HTR-8/SVneo (cell line): ENCODE data around the gene MBTPS2.
A peak's percentile ranks its signal among the peaks of the same experiment; 100 is the strongest.

Source experiments
- DNase-seq: peaks from one replicate; pipeline ENCODE4 v3.0.0; 2011; ENCODE audit warnings: low spot score, mixed read lengths; ENCODE audit not compliant: insufficient read length
- FAIRE-seq: peaks from 2 replicates; lab custom pipeline; 2011; peaks lifted over from hg19 to GRCh38; lab: Jason Lieb, UNC

MBTPS2 gene

DNA sequence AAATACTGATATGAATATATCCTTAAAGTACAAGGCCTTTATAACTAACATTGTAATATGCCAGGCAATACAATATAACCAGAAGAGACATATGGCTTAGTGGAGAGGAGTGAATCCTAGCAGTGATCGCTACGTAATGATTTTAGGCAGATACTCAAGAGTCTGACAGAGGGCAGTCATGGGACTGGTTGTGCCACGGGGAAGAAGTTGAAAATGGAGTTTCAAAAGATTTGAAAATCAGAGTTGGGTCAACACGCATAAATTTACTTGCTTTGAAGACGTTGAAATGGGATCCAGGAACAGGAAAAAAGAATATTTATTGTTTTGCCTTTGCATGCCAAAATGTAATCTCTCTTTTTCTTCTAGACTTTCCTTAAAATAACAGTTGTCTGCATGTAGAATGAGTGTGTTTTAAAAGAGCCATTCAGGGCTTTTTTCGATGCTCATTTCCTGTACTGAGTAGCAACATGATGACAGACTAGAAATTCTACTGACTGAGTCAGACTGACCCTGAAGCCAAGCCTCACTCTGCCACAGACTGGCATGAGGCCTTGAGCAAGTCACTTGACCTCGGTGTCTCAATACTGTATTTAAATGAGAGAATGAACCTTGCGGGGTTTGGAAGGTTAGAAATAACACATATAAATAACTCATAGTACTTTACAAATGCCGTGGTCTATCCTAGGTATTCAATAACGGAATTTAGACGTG is 93.0 kb downstream of the MBTPS2 start:
- DNase-seq: peak; percentile 64
- FAIRE-seq: peak; percentile 86

GRCh38 chrX:21933077-21933476 is 93.7 kb downstream of the MBTPS2 start:
- no peak for DNase-seq
- no peak for FAIRE-seq

- no peak for DNase-seq
- FAIRE-seq: peak; percentile 71
These were observed 95.0 kb downstream of the MBTPS2 start for GRCh38 chrX:21934414-21934813.
